Left lung (tissue), 10 donors: ENCODE measurements around the gene MATN4. TPM values are rescaled to one million over a fixed set of nuclear protein-coding genes. Genes with fewer than 3 reads are reported as not detected.

Source experiments
- ATAC-seq: fragments of 200-7000 bp; cut with Tn5 transposase; one replicate; pipeline ENCODE4 v1.9.1; 2020; ENCODE audit warnings: moderate library complexity
- DNase-seq, 4 donors: peaks; one replicate each; pipeline ENCODE4 v3.0.0-alpha.2; 2013 to 2020
- H3K27ac ChIP-seq, 2 donors: fragments of 200-600 bp; sonication (generic) in 1 of 2; one replicate each; pipeline versions ENCODE4 v1.5.0 to v1.8.0; 2020 to 2021
- H3K27me3 ChIP-seq, 2 donors: fragments of 200-600 bp; sonication (generic) in 1 of 2; one replicate each; pipeline versions ENCODE4 v1.5.0 to v1.8.0; 2020 to 2021
- H3K36me3 ChIP-seq, 2 donors: fragments of 200-600 bp; sonication (generic) in 1 of 2; one replicate each; pipeline versions ENCODE4 v1.5.0 to v1.8.0; 2020 to 2021
- H3K4me1 ChIP-seq, 2 donors: fragments of 200-600 bp; one replicate each; pipeline ENCODE4 v1.8.0; 2021
- H3K4me3 ChIP-seq, 2 donors: fragments of 200-600 bp; sonication (generic) in 1 of 2; one replicate each; pipeline versions ENCODE4 v1.5.0 to v1.8.0; 2020 to 2021; ENCODE audit warnings: mild to moderate bottlenecking in 1 of 2
- H3K9me3 ChIP-seq, 2 donors: fragments of 200-600 bp; sonication (generic) in 1 of 2; one replicate each; pipeline versions ENCODE4 v1.5.0 to v1.8.0; 2020 to 2021
- intact Hi-C, 2 donors: fragments of 100-400 bp; cut with DNase I; formaldehyde crosslinking; loops; one replicate each; pipeline versions ENCODE4 v1.11.2 to v1.14.2; 2022
- polyA plus RNA-seq, 6 donors: library from polyadenylated mRNA; unstranded; fragments of 120-200 nt; gene quantifications; one replicate each; pipeline ENCODE4 v1.2.1, GENCODE V29; 2013; ENCODE audit not compliant: insufficient read length in 6 of 6
- total RNA-seq, 2 donors: library from RNA; stranded (reverse); fragmentation: NEBNext Ultra II Directional; extraction: Animal tissue kit (Norgen Biotek cat#: 25700); gene quantifications; one replicate each; pipeline ENCODE4 v1.2.1, GENCODE V29; 2021
- TF ChIP-seq, protein P1 (sequence below), 2 donors: fragments of 200-600 bp; sonication (generic) in 1 of 2; IDR thresholded peaks; one replicate each; pipeline versions ENCODE4 v1.5.0 to v1.8.0; 2021; ENCODE audit warnings: antibody characterized with exemption in 2 of 2
- donor health status: DM: no; HTN: yes; CAD: no.
- donor health status: DM: no; HTN: no; CAD: no.

MATN4 gene
- total and polyA plus RNA-seq, 8 donors = 0.07 to 0.23 (median 0.13) TPM; not detected in 4

DNA sequence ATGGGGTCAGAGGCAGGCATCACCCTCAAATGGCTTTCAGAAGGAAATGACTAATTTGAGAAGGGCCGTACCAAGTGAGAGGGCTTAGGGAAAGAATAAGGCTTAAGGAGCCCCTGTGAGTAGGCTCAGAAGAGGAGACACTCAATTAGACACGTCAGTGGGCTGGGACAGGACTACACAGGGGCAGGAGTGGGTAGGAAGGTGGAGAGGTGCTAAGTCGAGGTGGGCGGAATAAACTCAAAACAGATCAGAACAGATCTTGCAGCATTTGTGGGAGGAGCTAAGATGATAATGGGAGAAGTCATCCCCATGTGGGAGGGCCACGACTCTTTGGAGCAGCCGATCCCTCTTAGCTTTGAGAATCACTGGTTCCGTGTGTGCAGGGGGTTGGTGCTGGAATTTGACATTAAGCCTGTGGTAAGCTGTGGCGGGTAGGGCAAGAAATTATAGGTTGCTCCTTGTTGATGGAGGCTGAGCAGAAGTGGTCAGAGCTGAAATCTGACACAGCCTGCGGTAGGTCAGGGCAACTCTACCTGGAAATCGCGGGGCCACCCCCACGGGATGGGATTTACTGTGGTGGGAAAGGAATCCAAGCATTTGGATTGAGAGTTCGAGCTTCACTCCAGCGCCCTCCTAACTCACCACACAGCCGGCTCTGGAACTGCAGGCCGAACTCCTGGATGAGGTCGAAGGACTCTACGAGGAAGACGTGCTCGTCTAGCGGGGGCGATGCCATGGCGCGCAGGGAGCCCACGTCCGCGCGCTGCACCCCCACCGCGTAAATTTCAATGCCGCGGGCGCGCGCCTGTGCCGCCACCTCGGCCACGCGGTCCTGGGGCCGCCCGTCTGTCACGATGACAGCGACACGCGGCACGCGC lies 4.3 kb downstream of the MATN4 start:
- no peaks in the 10 kb centered on the region for H3K36me3 ChIP-seq
- no peaks in the 10 kb centered on the region for H3K9me3 ChIP-seq
- ATAC-seq (no peak), DNase-seq (no peak)
- H3K27me3 ChIP-seq = peaks cover 28 to 75% of the 10 kb centered on the region in 2 donors
- no peak overlapping the region for H3K27ac ChIP-seq
- intact Hi-C loops = no loop called here
- peaks cover 0 to 5% of the 10 kb centered on the region in 2 donors for H3K4me1 ChIP-seq
- TF ChIP-seq, protein P1, sequence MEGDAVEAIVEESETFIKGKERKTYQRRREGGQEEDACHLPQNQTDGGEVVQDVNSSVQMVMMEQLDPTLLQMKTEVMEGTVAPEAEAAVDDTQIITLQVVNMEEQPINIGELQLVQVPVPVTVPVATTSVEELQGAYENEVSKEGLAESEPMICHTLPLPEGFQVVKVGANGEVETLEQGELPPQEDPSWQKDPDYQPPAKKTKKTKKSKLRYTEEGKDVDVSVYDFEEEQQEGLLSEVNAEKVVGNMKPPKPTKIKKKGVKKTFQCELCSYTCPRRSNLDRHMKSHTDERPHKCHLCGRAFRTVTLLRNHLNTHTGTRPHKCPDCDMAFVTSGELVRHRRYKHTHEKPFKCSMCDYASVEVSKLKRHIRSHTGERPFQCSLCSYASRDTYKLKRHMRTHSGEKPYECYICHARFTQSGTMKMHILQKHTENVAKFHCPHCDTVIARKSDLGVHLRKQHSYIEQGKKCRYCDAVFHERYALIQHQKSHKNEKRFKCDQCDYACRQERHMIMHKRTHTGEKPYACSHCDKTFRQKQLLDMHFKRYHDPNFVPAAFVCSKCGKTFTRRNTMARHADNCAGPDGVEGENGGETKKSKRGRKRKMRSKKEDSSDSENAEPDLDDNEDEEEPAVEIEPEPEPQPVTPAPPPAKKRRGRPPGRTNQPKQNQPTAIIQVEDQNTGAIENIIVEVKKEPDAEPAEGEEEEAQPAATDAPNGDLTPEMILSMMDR (IDR thresholded peaks at IDR 0.05) = no peak
- H3K4me3 ChIP-seq = no peak overlapping the region

DNA sequence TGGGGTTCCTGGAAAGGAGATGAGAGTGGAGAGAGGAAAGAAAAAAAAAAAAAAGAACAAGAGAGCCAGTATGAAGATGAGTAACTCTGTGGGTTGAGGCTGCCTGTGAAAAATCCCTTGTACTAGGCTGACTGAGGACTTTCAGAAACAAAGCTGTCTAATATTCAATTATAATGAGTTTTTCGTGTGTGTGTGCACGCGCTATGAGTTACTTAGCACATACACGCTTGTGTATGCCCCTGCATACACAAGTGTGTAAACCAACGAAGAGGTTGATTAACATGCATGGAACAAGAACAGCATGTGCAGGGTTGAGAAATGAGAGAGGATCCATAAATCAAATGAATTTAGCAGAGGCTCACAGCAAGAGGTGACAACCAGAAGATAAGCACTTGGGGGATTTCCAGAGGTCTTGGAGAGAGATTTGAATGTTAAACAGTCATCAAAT lies 6.3 kb downstream of the MATN4 start:
- peaks cover 28 to 71% of the 10 kb centered on the region in 2 donors for H3K27me3 ChIP-seq
- H3K4me1 ChIP-seq = peaks cover 0 to 5% of the 10 kb centered on the region in 2 donors
- H3K36me3 ChIP-seq = no peaks in the 10 kb centered on the region
- no peaks in the 10 kb centered on the region for H3K9me3 ChIP-seq
- DNase-seq = no peak
- H3K4me3 ChIP-seq = no peak overlapping the region
- H3K27ac ChIP-seq = no peak overlapping the region
- intact Hi-C loops = no loop called here
- TF ChIP-seq, protein P1 (IDR thresholded peaks at IDR 0.05) = no peak
- no peak for ATAC-seq

DNA sequence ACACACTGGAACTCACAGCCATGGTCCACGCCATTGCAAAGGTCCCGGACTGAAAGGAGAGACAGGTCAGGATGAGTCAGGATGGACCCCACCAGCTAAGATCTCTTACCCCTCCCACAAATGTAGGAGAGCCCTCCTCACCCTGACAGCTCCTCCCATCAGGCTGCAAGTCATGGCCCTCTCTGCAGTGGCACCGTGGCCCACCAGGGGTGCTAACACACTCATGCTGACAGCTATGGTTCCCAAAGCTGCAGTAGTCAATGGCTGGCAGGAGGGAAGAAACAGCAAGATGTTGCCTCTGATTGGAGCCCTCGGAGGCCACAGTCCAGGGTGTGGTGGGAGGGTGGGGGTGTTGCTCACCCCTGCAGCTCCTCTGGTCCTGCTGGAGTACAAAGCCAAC lies 7.1 kb downstream of the MATN4 start:
- DNase-seq = no peak
- ATAC-seq = no peak
- Histone ChIP-seq H3K27ac (no peak overlapping the region), H3K9me3 (no peaks in the 10 kb centered on the region), H3K36me3 (no peaks in the 10 kb centered on the region), H3K27me3 (peaks cover 21 to 65% of the 10 kb centered on the region in 2 donors), H3K4me1 (no peaks in the 10 kb centered on the region), H3K4me3 (no peak overlapping the region)
- TF ChIP-seq, protein P1 (IDR thresholded peaks at IDR 0.05) = peak in 1 of 2 donors; percentile 13
- intact Hi-C loops = no loop called here

DNA sequence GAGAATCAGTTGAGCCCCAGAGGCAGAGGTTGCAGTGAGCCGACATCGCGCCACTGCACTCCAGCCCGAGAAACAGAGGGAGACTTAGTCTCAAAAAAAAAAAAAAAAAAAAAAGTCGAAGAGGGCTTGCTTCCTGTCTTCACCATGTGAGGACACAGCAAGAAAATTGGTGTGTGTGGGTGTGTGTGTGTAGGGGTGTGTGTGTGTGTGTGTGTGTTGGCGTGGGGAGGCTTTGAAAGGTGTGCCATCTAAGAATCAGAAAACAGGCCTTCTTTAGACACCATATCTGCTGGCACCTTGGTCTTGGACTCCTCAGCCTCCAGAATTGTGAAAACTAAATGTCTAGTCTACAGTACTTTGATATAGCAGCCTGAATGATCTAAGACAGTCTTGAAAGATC lies 8.3 kb downstream of the MATN4 start:
- Histone ChIP-seq H3K4me1 (no peaks in the 10 kb centered on the region), H3K36me3 (no peaks in the 10 kb centered on the region), H3K4me3 (no peak overlapping the region), H3K27ac (no peak overlapping the region), H3K27me3 (peaks cover 11 to 61% of the 10 kb centered on the region in 2 donors), H3K9me3 (no peaks in the 10 kb centered on the region)
- ATAC-seq = no peak
- DNase-seq = no peak
- intact Hi-C loops = no loop called here
- TF ChIP-seq, protein P1 (IDR thresholded peaks at IDR 0.05) = no peak

DNA sequence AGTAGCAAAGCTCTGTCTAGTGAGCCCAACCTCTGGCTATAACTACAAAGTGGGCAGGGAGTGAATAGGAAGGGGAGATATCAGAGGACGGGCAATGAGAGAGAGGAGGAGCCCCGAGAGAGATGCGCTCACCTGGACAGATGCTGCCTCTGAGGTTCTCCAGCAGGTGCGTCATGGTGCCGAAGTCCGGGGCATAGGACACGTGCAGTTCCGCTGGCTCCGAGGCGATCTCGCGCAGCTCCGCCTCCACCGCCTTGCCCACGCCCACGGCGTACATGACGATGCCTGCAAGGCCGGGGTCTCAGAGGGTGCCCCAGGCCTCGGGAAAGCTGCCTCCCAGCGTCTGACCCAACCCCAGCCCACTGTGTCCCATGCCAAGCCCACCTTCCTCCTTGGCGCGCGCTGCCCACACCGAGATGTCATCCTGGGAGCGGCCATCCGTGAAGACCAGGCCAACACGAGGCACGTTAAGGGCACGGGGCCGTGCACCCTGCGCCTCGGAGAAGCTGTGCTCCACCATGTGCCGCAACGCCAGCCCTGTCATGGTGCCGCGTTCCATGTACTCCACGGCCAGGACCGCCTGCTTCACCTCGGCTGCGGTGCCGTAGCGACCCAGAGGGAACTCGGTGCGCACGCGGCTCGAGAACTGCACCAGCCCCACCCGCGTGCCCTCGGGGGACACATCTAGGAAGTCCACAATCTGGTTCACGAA lies 10.2 kb downstream of the MATN4 start:
- H3K27ac ChIP-seq = no peak overlapping the region
- intact Hi-C loops = no loop called here
- no peaks in the 10 kb centered on the region for H3K36me3 ChIP-seq
- H3K4me1 ChIP-seq = peaks cover 5 to 7% of the 10 kb centered on the region in 2 donors
- no peak for DNase-seq
- peaks cover 0 to 60% of the 10 kb centered on the region in 2 donors for H3K27me3 ChIP-seq
- H3K4me3 ChIP-seq = no peak overlapping the region
- H3K9me3 ChIP-seq = no peaks in the 10 kb centered on the region
- TF ChIP-seq, protein P1 (IDR thresholded peaks at IDR 0.05) = no peak
- no peak for ATAC-seq
